NCI-H1092 treated with DMSO at 0.1 percent for 48 hours (cell line): Measurements from ENCODE around the gene SMAD7.

ENCODE experiments used
- DNase-seq: peaks from one replicate; lab custom pipeline; 2025; lab: John Stamatoyannopoulos, UW

The SMAD7 gene, protein sequence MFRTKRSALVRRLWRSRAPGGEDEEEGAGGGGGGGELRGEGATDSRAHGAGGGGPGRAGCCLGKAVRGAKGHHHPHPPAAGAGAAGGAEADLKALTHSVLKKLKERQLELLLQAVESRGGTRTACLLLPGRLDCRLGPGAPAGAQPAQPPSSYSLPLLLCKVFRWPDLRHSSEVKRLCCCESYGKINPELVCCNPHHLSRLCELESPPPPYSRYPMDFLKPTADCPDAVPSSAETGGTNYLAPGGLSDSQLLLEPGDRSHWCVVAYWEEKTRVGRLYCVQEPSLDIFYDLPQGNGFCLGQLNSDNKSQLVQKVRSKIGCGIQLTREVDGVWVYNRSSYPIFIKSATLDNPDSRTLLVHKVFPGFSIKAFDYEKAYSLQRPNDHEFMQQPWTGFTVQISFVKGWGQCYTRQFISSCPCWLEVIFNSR

DNA sequence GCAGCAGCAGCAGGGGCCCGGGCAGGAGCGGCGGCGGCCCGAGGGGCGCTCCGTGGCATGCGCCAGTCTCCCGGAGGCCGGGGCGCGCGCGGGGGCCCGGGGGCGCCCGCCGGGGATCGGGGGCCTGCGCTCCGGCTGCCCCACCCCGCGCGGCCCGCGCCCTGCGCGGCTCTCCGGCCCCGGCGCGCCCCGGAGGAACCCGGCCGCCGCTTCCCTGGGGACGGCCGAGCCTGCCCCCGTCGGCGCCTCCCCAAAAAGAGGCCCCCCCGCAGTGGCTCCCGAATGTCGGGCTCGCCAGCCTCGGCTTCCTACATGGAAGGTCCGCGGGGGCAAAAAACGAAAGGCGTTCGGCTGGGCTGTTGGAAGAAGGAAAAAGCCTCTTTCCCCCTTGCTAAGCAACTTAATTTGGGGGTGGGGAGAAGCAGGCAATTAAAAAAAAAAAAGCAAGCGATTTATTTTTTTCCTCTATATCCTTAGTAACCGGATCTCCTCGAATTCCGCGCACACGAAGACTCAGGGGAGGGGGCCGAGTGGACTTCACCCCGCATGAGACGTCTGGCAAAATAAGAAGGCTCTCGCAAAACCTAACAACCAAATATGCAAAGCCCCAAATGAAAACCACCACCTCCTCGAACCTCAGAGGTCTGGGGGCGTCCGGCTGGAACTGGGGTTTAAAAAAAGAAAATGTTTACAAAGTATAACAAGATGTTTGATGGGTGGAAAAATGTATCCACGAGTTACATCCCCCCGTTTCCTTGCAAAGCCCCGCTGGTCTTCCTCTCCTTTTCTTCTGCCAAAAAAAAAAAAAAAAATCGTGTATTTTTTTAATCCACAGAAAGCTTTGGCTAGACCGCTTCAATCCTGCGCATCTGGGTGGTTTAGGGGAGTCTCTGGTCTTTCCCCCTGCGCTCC lies at the start of gene SMAD7:
Gene SMAD7 (minus strand): TSS at position 430 of the 912 bp plus-strand sequence. CDS start 541 bp downstream, outside the sequence.
- DNase-seq, result peak; percentile 65

DNA sequence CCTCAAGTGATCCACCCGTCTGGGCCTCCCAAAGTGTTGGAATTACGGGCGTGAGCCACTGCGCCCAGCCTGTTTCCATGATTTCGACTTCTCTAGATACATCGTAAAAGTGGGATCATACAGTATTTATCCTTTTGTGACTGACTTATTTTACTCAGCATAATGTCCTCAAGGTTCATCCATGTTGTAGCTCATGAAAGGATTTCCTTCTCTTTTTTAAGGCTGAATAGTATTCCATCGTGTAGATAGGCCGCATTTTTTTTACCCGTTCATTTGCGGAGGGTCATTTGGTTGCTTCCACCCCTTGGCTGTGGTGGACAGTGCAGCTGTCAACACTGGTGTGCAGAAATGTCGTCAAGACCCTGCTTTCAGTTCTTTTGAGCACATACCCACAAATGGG lies 48.8 kb upstream of the SMAD7 start:
- DNase-seq, result no peak

DNA sequence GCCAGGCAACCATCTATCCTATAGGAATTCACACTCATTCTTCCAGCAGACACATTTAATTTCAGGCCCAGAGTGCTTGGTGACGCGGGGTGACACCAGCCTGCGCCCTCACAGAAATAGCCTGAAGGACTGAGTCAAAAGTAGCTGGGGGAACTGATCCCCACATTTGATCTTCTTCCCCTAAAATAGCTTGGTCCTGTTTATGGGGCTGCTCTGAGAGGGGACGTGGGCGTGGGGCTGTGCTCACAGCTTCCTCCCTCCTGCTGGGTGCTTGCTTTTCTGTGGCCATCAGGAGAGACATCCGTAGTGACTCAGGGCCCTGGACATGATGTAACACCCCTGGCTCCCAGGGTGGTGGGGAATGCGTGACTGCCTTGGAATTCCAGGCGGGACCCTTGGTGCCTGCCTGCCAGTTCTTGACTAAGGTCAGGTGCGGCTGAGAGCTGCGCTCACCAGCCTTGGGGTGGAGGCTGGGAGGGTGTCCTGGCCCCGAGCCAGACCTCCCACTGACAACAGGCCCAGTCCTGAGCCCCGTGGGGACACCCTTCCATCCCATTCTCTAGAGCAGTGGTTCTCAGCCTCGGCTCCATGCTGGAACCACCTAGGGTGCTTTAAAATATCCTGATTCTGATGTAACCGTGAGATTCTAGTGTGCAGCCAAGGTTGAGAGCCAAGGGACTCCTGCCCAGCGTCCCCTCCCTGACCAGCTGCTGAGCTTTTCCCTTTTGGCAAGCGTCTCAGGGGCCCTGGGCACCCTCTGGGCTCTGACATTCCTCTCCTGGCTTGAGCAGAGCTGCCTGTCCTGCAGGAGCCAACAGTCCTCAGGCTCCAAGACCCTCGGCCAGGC lies 47.4 kb upstream of the SMAD7 start:
- DNase-seq, result peak; percentile 8

DNA sequence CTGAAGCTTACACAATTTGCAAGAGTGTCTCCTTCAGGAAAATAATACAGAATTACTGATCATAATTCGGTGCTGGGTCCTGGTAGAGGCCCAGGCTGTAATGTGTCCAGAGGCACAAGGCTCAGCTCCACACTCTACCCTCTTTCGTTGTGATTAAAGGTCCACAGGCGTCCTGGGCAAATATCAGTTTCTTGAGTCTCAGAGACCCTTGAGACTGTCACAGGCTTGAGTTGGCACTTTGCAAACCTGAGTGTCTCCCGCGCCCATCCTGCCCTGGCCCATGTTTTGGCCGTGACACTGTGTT lies 46.9 kb upstream of the SMAD7 start:
- DNase-seq, result no peak

DNA sequence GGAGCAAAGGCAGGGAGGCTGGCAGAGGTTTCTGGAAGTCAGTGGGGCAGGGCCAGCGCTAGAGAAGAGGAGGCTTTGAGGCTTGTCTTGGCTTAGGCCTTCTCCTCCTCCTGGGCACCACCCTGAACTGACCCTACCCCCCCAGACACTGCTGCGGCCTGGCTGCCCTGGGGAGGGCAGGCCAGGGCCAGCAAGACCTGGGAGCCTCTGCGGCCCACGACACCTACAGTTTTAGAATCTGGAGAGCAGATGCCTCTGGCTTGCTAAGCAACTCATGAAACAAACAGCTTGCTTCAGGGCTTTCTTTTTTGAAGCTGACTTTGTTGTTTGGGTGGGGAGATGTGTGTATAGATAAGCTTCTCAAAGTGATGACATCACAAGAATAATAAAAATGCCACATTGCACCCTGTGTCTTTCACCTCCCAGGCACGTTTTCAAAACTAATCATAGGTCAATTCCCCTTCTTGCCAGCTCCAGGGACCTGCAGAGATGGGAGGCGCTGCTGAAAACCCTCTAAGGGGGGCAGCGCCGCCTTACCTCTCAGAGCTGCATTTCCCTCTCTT lies 46.2 kb upstream of the SMAD7 start:
- no peak for DNase-seq

DNA sequence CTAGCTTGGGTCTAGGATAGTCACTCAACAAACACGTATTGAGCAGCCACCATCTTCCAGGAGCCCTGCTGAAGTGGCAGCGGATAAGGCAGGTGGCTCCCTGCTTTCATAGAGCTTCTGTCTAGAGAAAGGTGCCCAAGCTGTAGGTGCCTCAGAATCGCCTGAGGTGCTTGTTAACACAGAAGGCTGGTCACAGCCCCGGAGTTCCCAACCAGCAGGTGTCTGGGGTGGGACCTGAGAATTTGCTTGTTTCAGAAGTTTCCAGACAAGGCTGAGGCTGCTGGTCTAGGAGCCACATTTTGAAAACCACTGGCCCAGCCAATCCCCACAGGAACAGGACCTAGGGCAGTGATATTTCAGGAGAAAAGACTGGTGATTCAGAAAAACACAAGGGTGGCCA lies 45.3 kb upstream of the SMAD7 start:
- no peak for DNase-seq

DNA sequence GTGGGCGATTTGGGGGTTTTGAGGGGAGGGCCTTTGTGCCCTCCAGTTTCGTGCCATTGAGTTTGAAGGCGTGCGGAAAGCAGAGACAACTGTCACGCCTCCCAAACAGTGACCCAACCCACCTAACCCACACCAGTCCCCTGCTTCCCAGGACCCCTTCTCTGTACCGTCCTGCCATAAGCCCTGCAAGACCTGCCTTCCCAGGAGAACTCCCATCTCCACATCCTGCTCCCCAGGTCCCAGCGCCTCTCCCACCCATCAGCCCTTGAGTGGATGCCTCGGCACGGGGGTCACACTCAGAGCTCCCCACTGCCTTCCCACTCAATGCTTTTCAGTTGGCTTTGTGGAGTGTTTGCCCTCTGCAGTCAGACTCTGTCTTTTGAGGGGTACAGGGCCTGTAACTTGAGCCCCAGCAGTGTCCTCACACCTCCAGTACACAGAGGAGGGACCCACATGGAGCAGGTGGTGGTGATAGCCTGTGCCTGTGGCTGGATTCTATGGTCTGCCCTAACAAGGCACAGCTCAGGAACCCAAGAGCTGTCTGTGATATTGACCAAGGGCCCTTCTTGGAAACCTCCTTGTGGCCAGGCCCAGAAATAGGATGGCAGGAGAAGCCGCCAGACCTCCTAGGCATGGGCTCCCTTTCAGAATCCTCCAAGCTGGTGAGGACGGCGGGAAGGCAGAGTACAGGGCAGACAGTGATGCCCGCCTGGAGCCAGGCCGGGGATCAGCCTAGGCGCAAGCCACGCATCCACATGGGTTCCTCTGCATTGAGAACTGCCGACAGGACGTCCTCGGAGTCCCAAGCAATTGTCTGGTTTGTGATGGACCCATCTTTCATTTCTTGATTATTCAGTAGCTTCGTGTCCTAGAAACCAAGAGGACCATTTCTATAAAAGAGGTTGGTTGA lies 44.4 kb upstream of the SMAD7 start:
- no peak for DNase-seq

DNA sequence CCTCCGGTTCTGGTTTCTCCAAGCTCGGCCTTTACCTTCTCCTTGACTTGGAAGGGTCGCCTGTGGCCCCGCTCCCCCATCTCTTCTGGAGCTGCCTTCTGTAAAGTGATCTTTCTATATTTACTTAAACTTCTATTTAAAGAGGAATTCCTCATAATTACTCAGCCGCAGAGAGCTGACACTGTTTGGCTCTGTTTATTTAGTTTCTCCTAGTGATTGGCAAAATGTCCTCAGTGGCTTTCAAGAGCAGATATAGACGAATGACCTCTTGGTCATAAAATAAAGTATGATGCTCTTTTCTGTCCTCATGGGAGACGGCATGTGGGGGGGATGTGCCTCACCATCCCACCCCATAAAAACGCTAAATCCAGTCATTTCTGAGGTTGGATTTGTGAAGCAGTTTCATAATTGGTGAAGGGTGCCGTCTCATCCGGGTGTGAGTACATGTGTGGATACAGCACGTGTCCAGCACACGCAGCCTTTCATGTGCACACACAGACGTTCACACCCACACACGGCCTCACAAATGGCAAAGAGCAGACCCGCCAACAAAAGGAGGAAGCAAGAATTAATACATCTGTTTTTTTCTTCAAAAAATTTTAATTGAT lies 43.4 kb upstream of the SMAD7 start:
- no peak for DNase-seq

DNA sequence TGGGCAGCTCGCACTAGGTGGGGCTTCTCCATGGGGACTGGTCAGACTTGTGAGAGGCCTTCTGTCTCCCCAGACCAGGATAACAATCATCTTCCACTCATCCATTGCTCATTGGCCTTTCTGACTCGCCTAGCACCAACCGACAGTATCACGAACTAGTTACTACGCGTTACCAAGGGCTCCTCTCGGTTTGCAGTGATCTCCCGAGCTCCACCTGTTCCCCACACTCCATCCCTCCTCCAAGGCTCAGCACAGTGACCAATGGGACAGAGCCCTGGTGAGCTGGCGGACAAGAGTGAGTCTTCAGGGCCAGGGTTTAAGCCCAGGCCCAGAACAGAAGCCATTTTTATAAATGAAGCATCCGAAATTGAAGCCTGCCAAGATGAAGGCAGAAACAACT lies 42.8 kb upstream of the SMAD7 start:
- no peak for DNase-seq

DNA sequence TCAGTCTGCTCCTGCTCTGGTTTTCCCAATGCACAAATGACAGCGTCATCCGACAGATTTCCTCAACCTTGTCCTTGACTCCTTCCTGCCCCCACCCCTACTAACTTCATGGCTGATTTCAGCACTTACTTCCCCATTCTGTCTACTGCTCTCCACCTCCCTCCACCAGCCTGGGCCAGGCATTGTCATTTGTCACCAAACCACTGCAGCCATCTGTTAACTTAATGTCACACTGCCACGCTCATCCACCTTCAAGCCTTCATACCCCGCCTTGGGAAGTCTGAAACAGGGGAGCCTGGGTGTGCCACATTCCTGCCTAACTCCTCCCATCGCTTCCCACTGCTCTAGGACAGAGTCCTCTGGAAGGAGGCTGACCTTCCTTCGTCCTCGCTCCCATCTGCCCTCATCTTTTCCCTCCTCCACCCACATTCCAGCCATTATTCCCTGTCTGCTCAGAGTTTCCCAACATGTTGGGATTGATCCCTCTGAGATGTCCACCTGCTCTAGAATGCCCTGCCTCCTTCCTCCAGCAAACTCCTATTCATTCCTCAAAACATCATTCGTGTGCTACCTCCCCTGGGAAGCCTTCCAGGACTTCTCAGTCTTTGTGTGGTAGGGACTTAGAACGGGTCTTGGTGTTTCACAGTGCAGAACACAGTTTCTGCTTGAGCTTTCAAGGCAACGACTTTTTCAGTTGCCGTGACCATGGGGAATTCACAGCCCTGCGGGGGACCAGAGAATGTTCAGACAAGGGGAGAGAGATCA lies 42.2 kb upstream of the SMAD7 start:
- DNase-seq, result no peak

DNA sequence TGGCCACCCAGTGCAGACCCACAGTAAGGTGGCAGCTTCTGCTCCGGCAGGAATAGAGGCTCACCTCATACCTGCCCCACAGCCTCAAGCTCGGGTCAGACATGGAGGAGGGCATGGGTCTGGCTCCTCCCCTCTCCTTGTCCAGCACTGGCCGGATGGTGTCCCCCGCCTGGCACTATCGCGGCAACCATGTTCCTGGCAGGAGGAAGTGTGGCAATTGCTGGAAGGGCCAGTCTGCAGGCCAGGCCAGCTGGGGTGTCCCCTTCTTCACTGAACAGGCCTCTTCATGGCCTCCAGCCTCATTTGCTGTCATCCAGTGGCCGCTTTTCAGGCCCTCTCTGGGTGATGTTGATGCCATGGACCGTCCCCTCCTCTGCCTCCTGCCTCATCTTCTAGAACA lies 41.4 kb upstream of the SMAD7 start:
- no peak for DNase-seq

DNA sequence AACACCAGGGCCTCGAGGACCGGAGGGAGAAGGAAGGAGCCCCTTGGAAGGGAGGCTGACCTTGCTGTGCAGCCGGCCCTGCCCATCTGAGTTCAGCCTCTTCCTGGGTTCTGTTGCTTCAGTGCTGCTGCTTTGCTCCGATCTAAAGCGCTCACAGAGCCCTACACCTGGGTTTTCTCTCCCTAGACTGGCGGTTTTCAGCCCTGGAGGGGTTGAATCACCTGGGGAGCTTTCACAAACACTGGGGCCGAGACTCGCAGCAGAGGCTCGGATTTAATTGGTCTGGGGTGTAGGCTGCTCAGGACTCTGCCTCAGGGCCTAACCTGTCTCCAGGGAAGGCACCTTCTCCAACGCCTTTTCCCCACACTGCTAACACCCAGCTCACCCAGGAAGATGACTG lies 40.9 kb upstream of the SMAD7 start:
- no peak for DNase-seq

DNA sequence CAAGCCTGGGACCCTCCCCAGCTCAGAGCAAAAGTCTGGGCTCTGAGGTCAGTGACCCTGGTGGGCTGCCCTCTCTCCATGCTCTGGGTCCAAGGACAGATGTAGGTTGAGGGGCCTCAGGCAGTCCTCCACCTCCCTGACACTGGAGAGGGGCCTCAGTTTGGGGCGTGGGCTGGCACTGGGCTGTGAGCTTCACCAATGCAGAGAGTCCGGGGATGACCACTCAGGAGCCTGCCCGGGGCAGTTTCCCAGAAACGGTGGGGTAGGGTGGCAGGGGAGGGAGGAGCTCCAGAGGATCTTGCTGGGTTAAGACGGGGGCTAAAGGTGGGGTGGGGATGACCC lies 40.5 kb upstream of the SMAD7 start:
- no peak for DNase-seq

DNA sequence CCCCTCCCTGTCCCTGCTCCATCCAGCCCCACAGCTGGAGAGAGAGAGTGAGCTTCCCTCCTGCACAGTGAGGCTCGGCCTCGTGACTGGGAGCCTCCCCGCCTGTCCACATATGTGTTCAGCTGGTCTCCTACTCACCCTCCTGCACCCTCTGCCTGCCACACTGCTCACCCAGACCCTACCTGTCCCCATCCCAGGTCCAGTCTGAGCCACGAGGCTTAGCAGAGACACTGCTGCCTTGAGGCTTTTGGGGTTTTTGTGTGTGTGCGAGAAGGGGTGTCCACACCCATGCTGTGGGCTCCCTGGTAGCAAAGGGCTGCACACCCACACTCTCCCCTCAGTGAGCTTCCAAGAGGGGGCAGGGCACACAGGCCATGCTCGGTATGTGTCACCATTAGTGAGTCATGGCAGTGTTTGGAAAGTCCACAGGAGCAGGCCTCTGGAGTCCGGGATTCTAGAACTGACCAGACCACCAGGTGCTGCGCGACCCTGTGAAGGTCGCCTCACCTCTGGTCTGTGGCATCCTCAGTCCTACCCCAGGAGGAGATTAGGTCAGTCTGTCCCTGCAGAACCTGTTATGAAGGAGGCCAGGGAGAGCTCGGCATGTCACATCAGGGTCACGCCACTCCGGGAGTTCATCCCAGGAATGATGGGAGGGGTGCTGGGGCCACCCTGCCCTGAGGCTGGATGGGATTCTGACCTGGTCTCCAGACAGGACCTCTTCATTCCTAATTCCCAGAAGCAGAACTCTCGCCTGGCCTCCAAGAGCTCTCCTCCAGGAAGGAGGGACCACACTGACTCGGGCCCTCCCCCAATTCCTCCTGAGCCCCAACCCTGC lies 39.9 kb upstream of the SMAD7 start:
- no peak for DNase-seq

DNA sequence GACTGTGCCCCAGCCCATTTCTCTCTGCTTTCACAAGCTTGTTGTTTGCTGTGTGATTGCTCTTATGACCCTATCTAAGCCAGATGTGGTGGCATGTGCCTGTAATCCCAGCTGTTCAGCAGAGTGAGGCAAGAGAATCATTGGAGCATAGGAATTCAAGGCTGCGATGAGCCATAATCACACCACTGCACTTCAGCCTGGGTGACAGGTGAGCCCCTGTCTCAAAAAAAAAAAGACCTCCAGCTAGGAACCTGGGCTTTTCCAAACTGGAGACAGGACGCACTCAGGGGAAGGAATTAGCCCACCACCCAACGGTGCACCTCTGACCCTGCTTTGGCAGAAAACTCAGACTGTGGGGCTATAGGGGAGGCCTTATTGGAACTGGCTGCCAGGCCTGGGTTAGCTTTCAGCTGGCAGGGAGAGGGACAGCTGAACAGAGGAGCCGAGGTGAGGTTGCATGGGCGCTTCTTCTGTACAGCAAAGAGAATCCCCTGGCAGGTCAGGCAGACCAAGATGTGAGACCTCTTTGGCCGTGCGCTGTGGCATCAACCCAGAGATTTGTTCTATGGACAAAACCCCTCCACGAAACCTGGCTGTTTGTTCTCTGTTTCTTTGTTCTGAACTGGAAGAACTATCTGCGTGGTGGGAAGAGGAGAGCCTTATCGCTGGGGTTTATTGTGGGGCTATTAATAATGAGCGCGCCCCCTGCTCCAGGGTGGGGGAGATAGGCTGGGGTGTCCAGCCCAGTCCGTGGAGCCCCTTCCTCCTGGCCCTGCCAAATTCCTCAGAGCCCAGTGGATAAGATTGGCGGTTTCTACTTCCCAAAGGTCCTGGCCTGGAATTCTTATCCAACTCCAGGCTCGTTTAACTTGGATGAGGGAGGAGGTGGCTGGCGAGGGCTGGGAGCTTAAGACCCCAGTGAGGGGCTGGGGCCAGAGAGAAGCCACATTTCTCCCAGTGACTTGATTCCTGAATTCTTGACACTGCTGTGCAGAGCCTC lies 38.8 kb upstream of the SMAD7 start:
- no peak for DNase-seq

DNA sequence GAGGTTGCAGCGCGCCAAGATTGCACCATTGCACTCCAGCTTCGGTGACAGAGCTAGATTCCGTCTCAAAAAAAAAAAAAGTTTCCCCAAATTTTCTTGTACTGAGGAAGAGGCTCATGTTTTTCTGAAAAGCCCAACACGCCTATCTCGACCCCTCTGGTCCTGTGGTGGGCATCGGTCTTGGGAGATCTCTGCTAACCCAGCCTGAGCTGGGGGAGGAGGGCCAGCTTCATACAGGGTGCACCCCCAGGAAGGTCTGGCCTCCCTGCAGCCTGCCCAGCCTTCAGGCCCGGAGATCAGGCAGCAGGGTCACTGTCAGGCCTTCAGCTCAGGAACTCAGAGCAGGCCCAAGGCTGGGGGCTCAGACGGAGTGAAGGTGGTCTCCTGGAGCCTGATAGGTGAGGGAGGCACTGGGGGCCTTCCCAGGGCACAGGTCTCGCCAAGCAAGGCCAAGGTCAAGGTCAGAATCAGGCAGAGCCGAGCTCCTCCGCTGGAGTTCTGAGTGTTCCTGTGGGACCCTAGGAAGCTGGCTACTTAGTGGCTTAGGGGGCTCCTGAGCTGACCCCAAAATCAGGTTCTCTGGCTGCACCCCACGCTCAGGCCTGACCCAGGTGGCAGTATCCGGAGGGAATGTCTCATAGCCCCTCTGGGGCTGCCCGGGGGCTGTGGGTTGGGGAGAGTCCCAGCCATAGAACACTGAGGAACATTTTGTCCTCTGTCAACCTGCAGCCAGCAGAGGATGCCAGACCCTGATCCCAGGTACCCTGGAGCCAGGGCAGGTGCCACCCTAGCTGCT lies 37.9 kb upstream of the SMAD7 start:
- DNase-seq, result no peak

DNA sequence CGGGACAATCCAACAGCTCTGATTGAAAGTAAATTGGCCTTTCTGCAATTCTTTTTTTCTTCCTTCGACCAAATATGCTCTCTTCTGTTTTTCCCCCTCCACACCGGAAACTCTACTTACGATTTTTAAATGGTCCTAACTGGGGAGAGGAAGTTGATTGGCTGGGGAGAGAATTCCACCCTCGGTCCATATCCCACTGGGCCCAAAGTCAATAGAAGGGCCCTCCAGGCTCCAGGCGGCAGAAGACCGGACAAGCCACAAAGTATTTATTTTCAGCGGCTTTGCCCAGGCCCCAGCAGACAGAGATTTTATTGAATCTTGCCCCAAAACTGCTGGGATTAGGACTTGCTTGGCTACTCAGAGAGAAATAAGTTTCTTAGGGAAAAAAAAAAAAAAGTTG lies 37.1 kb upstream of the SMAD7 start:
- DNase-seq, result no peak
